Measurements from ENCODE around the gene RASGEF1C.

DNA sequence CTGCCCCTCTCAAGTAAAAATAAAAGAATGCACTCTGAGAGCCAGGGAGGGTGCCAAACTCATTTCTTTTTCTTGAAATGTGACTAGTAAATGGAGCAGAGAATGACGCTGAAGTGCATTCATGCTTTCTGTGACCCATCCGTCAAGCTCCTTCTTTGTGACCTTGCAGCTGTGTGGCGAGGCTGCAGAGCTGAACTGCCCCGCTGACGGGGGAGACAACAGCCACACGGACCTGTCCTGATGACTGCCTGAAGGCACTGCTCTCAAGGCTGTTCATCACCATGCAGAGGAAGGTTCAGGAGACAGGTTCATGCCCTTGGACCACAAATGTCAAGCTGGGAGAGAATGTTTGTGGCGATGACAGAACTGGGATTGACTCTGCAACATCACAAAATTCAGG is 21.0 kb upstream of the RASGEF1C start:
- no peak for TF ChIP-seq CTCF (IDR thresholded peaks at IDR 0.05 in 8 of 11, conservative IDR thresholded peaks at IDR 0.05 in 3 of 11)
- no peak for TF ChIP-seq POLR2A (IDR thresholded peaks at IDR 0.05)
- no peak for TF ChIP-seq POLR2AphosphoS5 (IDR thresholded peaks at IDR 0.05)
